AG04449 (cell line): ENCODE measurements around the gene PCLO.

Experiments used
- CTCF ChIA-PET: fragments of 350-600 bp; formaldehyde crosslinking; extraction: SDS; loops from one replicate; lab custom pipeline; 2021; ENCODE audit warnings: antibody characterized with exemption; lab: Yijun Ruan, JAX
- POLR2A ChIA-PET: fragments of 400-600, 350-600 bp; formaldehyde crosslinking; extraction: SDS; loops from one replicate; lab custom pipeline; 2020; ENCODE audit warnings: antibody characterized with exemption, inconsistent platforms; lab: Yijun Ruan, JAX
- DNase-seq: peaks from one replicate; pipeline ENCODE4 v3.0.0-alpha.2; 2010; ENCODE audit warnings: low read depth, low spot score
- H3K4me3 ChIP-seq: 2 replicates; pipeline ENCODE4 v1.5.1; 2011; ENCODE audit warnings: low read depth, mild to moderate bottlenecking, control low read depth, low read length
- TF ChIP-seq, protein P1 (sequence below): IDR thresholded peaks from one replicate; pipeline ENCODE4 v1.5.1; 2011; ENCODE audit warnings: mild to moderate bottlenecking, moderate library complexity, low read length, control low read depth, inconsistent platforms; ENCODE audit not compliant: insufficient read depth; ENCODE audit errors: missing control alignments

Gene PCLO

DNA sequence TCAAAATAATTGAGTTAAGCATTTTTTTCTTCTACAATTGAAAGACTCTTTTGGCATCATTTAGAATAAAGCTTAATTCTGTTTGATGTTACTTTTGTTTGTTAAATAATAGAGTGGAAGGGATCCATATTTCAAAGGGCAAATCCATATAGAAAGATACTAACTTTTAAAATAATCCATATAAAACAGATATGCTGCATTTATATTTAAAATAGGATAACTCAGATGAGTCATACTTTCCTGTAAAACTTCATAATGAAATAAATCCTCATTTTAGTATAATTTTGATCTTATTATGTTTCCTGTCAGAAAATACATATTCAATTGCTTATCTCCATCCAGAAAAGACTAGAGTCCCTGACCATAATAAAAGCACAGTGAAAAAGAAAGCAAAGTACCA, 323.6 kb downstream of the PCLO start:
- H3K4me3 ChIP-seq, result no peak overlapping the region
- TF ChIP-seq, protein P1, sequence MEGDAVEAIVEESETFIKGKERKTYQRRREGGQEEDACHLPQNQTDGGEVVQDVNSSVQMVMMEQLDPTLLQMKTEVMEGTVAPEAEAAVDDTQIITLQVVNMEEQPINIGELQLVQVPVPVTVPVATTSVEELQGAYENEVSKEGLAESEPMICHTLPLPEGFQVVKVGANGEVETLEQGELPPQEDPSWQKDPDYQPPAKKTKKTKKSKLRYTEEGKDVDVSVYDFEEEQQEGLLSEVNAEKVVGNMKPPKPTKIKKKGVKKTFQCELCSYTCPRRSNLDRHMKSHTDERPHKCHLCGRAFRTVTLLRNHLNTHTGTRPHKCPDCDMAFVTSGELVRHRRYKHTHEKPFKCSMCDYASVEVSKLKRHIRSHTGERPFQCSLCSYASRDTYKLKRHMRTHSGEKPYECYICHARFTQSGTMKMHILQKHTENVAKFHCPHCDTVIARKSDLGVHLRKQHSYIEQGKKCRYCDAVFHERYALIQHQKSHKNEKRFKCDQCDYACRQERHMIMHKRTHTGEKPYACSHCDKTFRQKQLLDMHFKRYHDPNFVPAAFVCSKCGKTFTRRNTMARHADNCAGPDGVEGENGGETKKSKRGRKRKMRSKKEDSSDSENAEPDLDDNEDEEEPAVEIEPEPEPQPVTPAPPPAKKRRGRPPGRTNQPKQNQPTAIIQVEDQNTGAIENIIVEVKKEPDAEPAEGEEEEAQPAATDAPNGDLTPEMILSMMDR, result no peak
- ChIA-PET CTCF (interaction anchor here (1.3 kb wide), 1 partner anchor 29 kb away, joined by 3 read pairs; no protein-coding TSS in a partner anchor), POLR2A (no interaction called here)
- DNase-seq, result no peak

DNA sequence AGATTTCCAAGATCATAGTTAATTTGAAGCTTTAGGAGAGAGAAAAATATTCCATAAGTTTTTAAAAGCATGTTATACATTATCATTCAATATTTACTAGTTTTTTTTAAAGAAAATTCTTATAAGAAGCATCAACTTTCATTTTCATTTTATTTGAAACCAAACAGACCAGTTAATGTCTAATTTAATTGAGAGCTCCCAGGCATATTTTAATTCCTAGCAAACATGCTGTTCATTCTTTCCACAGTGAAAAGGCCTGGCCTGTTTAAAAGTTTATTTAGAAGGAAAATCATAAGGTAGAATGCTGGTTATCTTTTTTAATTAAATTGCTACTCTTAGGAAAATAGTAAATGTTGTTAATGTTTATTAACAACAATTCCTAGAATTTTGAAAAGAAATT, 324.4 kb downstream of the PCLO start:
- no peak overlapping the region for H3K4me3 ChIP-seq
- no peak for DNase-seq

DNA sequence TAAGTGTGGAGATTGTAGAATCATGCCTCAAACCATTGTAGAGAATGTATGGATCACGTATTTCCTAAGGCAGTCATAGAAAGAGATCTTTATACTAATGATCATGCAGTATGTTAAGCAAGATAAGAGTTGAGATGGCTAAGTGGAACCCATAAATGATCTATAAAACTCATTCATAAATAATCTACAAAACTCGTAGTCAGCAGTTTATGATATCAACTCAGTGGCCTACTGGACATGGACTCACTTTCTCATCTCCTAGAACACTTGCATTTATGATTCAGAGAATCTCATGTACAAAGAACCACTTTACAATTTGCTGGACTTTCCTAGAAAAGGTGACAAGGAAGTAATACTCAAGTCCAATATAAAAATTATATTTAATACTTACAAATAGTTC, 339.6 kb downstream of the PCLO start:
- TF ChIP-seq, protein P1, result no peak
- H3K4me3 ChIP-seq, result no peak overlapping the region
- ChIA-PET CTCF (interaction anchor here (1.2 kb wide), 1 partner anchor 12 kb away, joined by 4 read pairs; no protein-coding TSS in a partner anchor), POLR2A (no interaction called here)
- DNase-seq, result no peak

More for the DNA sequence above, 324.4 kb downstream of the PCLO start:
- POLR2A ChIA-PET, result no interaction called here
- CTCF ChIA-PET, result interaction anchor here (1.3 kb wide), 1 partner anchor 29 kb away, joined by 3 read pairs; no protein-coding TSS in a partner anchor
- TF ChIP-seq, protein P1, result no peak

DNA sequence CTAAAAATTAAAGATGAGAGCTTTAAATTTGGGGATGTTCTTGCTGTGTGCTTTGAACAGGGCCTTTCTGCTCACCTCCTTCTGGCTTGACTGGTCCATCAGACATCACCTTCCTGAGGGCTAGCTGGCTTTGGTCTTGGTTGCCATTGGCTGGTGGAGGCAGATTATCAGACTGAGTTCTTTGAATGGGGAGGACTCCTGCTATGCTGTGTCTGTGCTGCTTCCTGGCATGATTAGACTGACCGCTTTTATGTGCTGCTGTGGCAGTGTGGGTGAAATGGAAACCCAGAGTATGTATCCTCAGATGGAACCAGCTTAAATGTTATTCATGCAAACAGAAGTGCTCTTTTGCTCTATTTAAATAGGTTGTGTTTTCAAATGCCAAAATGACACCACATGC, 341.6 kb downstream of the PCLO start:
- no peak overlapping the region for H3K4me3 ChIP-seq
- TF ChIP-seq, protein P1, result no peak
- ChIA-PET POLR2A (no interaction called here), CTCF (interaction anchor here (1.0 to 4.0 kb wide), 2 partner anchors 10 to 12 kb away, joined by 3 to 27 read pairs; no protein-coding TSS in a partner anchor)
- DNase-seq, result no peak

DNA sequence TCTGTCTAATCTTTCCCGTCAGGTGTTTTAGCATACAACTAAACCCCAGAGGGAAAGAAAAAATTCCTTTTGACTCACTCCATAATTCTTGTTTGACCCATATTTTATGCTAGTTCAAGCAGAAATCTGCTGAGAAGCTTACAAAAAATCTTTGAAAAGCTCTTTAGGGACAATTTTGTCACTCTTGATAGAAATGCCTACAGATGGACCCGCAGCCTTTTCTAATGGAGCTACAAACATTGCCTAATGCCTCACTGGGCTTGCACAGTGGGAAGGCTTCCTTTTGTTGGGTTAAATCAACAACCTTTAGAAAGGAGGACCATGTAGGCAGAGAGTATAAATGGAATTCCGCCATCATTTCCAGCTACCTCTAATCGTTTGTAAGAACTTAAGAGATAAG, 344.5 kb downstream of the PCLO start:
- POLR2A ChIA-PET, result no interaction called here
- DNase-seq, result no peak
- CTCF ChIA-PET, result interaction anchor here (0.6 to 4.0 kb wide), 2 partner anchors 7 to 77 kb away, joined by 3 to 27 read pairs; no protein-coding TSS in a partner anchor
- H3K4me3 ChIP-seq, result no peak overlapping the region
- TF ChIP-seq, protein P1, result no peak

DNA sequence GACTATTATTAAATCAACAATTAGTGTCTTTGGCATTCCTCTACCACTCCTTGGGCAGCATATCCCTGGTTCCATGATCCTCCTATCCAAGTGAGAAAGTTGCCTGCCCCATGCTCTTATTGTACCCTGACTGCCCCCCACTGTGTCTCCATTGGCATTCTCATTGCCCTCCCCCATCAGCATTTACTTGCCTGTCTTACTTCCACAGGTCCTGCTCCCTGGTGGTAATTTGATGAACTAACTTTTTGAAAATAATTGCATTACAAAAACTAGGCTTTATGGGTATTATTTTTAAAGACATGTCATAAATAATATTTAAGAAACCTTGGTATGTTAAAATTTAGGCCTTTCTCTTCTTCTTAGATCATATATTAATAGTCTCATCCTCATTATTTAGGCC, 346.4 kb downstream of the PCLO start:
- no peak for DNase-seq
- TF ChIP-seq, protein P1, result no peak
- ChIA-PET CTCF (no interaction called here), POLR2A (no interaction called here)
- no peak overlapping the region for H3K4me3 ChIP-seq
